ENCODE measurements around the gene RNF215. TPM values are rescaled to one million over a fixed set of nuclear protein-coding genes. Genes with fewer than 3 reads are reported as not detected.

RNF215 gene
- total and polyA plus RNA-seq, 10 of the 15 experiments (the other 5 are each of a cell fraction or from before 2014, with no cell fraction given): 0.31 to 7.6 (median 3.0) TPM; not detected in 1

GRCh38 chr22:30429887-30430286 is 42.7 kb upstream of the RNF215 start:
- no peak for FAIRE-seq
- WGBS (ENCODE audit: insufficient coverage, insufficient replicate concordance, low lambda C conversion rate, missing lambda C conversion rate): 38% methylated on average over 4 of the region's 4 CpGs
- TF ChIP-seq ZBTB40 (IDR thresholded peaks at IDR 0.05; ENCODE audit: borderline replicate concordance) (no peak), SMARCA5 (IDR thresholded peaks at IDR 0.05) (no peak), CHD2 (IDR thresholded peaks at IDR 0.05; ENCODE audit: borderline replicate concordance, low read depth, low read length) (no peak), SPI1 (IDR thresholded peaks at IDR 0.05; ENCODE audit: borderline replicate concordance, insufficient read depth, low read depth, low read length) (no peak), MYC (IDR thresholded peaks at IDR 0.05; ENCODE audit: insufficient read depth, insufficient read length, insufficient replicate concordance, low read length, severe bottlenecking) (no peak), RELA (IDR thresholded peaks at IDR 0.05; ENCODE audit: borderline replicate concordance, partially characterized antibody) (no peak), SIN3A (IDR thresholded peaks at IDR 0.05; ENCODE audit: low read depth, low read length) (no peak), SP1 (IDR thresholded peaks at IDR 0.05; ENCODE audit: low read depth, low read length) (no peak), ATF3 (IDR thresholded peaks at IDR 0.05; ENCODE audit: borderline replicate concordance, extremely low read depth, low read depth, low read length) (no peak), ZNF384 (IDR thresholded peaks at IDR 0.05; ENCODE audit: borderline replicate concordance, low read depth, low read length) (no peak), STAT3 (IDR thresholded peaks at IDR 0.05; ENCODE audit: low read depth, low read length) (no peak), SMAD1 (IDR thresholded peaks at IDR 0.05; ENCODE audit: low read depth, partially characterized antibody) (no peak), EED (IDR thresholded peaks at IDR 0.05; ENCODE audit: low read depth) (no peak), RFX5 (IDR thresholded peaks at IDR 0.05; ENCODE audit: low read depth, low read length) (no peak)
- H3K4me1 ChIP-seq (ENCODE audit: control insufficient read depth, insufficient read depth, low read length): peaks cover 7% of the 10 kb centered on the region
- BruUV-seq (replicated peaks): no TSS peak
- no peak overlapping the region for H3K4me3 ChIP-seq
- ChIA-PET RAD21 (ENCODE audit: unreplicated experiment) (interaction anchor here (0.8 kb wide), 1 partner anchor 38 kb away, joined by 3 read pairs; no protein-coding TSS in a partner anchor), POLR2A (interaction anchor here (0.6 kb wide), 1 partner anchor 178 kb away, joined by 3 read pairs; no protein-coding TSS in a partner anchor), CTCF (interaction anchor here (0.6 kb wide), 1 partner anchor 167 kb away, joined by 3 read pairs; no protein-coding TSS in a partner anchor), SMC1A (ENCODE audit: uncharacterized antibody, unreplicated experiment) (no interaction called here)
- no peak overlapping the region for H3K4me2 ChIP-seq (ENCODE audit: control insufficient read depth, insufficient read depth)
- intact Hi-C loops (cut with micrococcal nuclease; ENCODE audit: unreplicated experiment) (no loop called here), in situ Hi-C loops (cut with MboI) (no loop called here)
- H3K36me3 ChIP-seq (ENCODE audit: control insufficient read depth in 2 of 2, insufficient read depth in 2 of 2, low read length in 1 of 2): peaks cover 3 to 11% of the 10 kb centered on the region in 2 experiments; a peak in 2 of 4 replicates
- no peaks in the 10 kb centered on the region for H4K20me1 ChIP-seq (ENCODE audit: control insufficient read depth, insufficient read depth)
- H3K9me3 ChIP-seq (replicated peaks; ENCODE audit: control insufficient read depth, insufficient read depth, low read length): no peaks in the 10 kb centered on the region; the same call in 2 of the 3 replicates
- DNase-seq (ENCODE audit: low read depth, low spot score): no peak
- ATAC-seq: no peak
- H3K9ac ChIP-seq (ENCODE audit: control insufficient read depth, insufficient read depth, low read length): no peak overlapping the region
- no peaks in the 10 kb centered on the region for H3K27me3 ChIP-seq (replicated peaks in 1 of 2; ENCODE audit: control insufficient read depth in 2 of 2, insufficient read depth in 2 of 2, low read length in 1 of 2)
- H3K27ac ChIP-seq (ENCODE audit: control insufficient read depth, insufficient read depth): no peak overlapping the region
- no peak overlapping the region for H2AFZ ChIP-seq (ENCODE audit: control insufficient read depth, low read depth, low read length)
- peaks cover 18% of the 10 kb centered on the region for H3K79me2 ChIP-seq (ENCODE audit: control insufficient read depth, insufficient read depth, low read length)

All from GM12878 (cell line).